Karpas-422 (cell line): ENCODE data around the gene PPP4R3B. TPM values are rescaled to one million over a fixed set of nuclear protein-coding genes. Genes with fewer than 3 reads are reported as not detected.

Experiments used
- DNase-seq: peaks from one replicate; pipeline ENCODE4 v3.0.0-alpha.2; 2015
- H2AFZ ChIP-seq: fragments of 200-600 bp; sonication (generic); 2 replicates; pipeline ENCODE4 v1.6.1; 2014; ENCODE audit warnings: antibody characterized with exemption, low read length, mixed read lengths
- H3K27ac ChIP-seq: fragments of 200-600 bp; sonication (generic); 2 replicates; pipeline ENCODE4 v1.5.1; 2014; ENCODE audit warnings: mild to moderate bottlenecking, low read length, moderate library complexity
- H3K27me3 ChIP-seq: fragments of 200-600 bp; sonication (generic); 2 replicates; pipeline ENCODE4 v1.6.1; 2014; ENCODE audit warnings: low read length, mixed read lengths
- H3K36me3 ChIP-seq: fragments of 200-600 bp; sonication (generic); 2 replicates; pipeline ENCODE4 v1.6.1; 2014; ENCODE audit warnings: low read length, mixed read lengths; ENCODE audit not compliant: insufficient read depth
- H3K4me1 ChIP-seq: fragments of 200-600 bp; sonication (generic); 2 replicates; pipeline ENCODE4 v1.6.1; 2014; ENCODE audit warnings: mild to moderate bottlenecking, low read length, mixed read lengths
- H3K4me2 ChIP-seq: fragments of 200-600 bp; sonication (generic); 2 replicates; pipeline ENCODE4 v1.6.1; 2014; ENCODE audit warnings: low read length, low read depth, mild to moderate bottlenecking; ENCODE audit not compliant: poor library complexity, severe bottlenecking
- H3K4me3 ChIP-seq: fragments of 200-600 bp; sonication (generic); 2 replicates; pipeline ENCODE4 v1.5.1; 2014; ENCODE audit warnings: mild to moderate bottlenecking, antibody characterized with exemption, low read length, mixed read lengths
- H3K79me2 ChIP-seq: fragments of 200-600 bp; sonication (generic); 2 replicates; pipeline ENCODE4 v1.6.1; 2014; ENCODE audit warnings: mild to moderate bottlenecking, low read length, mixed read lengths
- H3K9ac ChIP-seq: fragments of 200-600 bp; sonication (generic); 2 replicates; pipeline ENCODE4 v1.6.0; 2014; ENCODE audit warnings: low read length
- H3K9me2 ChIP-seq: fragments of 200-600 bp; sonication (generic), shearing (Covaris generic); replicated peaks from 2 replicates; pipeline ENCODE4 v1.6.0; 2014; ENCODE audit warnings: mild to moderate bottlenecking, low read length, moderate library complexity; ENCODE audit not compliant: insufficient read depth
- H3K9me3 ChIP-seq: fragments of 300-700, 200-600 bp; sonication (generic); 2 replicates; pipeline ENCODE4 v1.6.1; 2014; ENCODE audit warnings: low read length, mixed read lengths
- H4K20me1 ChIP-seq: fragments of 200-600 bp; sonication (generic); 2 replicates; pipeline ENCODE4 v1.6.1; 2014; ENCODE audit warnings: mild to moderate bottlenecking, antibody characterized with exemption, low read length, low read depth; ENCODE audit not compliant: insufficient read depth
- small RNA-seq: library from RNA; depleted of rRNA; stranded (forward); fragments of <200 nt; gene quantifications from one replicate; pipeline ENCODE3, GENCODE V24; 2014
- total RNA-seq: library from RNA; depleted of rRNA; stranded (reverse); fragments of >200 nt; shearing (Covaris generic); gene quantifications from 2 replicates; pipeline ENCODE4 v1.2.3, GENCODE V29; 2014; ENCODE audit warnings: low replicate concordance; rRNA removed

PPP4R3B gene
- total RNA-seq, 1 experiment from 2014 or later, result 65.7 TPM

GRCh38 chr2:55519938-55520885, 97.2 kb downstream of the PPP4R3B start:
- H3K36me3 ChIP-seq, result peaks cover 8% of the 10 kb centered on the region; the same call in 1 of the 2 replicates
- peak overlapping the region; percentile 86 for H3K4me2 ChIP-seq
- no peaks in the 10 kb centered on the region for H3K9me3 ChIP-seq
- peaks cover 30% of the 10 kb centered on the region for H3K79me2 ChIP-seq
- peak overlapping the region; percentile 51 for H2AFZ ChIP-seq
- no peaks in the 10 kb centered on the region for H4K20me1 ChIP-seq
- peak; percentile 72 for DNase-seq
- H3K4me3 ChIP-seq, result peak overlapping the region; percentile 88
- no peaks in the 10 kb centered on the region for H3K9me2 ChIP-seq
- peak overlapping the region; percentile 82 for H3K9ac ChIP-seq
- no peaks in the 10 kb centered on the region for H3K27me3 ChIP-seq
- peaks cover 15% of the 10 kb centered on the region for H3K4me1 ChIP-seq
- H3K27ac ChIP-seq, result peak overlapping the region; percentile 42

- H3K27ac ChIP-seq, result no peak overlapping the region
- H3K9me3 ChIP-seq, result no peaks in the 10 kb centered on the region
- peak; percentile 61 for DNase-seq
- peaks cover 30% of the 10 kb centered on the region for H3K79me2 ChIP-seq
- peaks cover 3% of the 10 kb centered on the region; the same call in 1 of the 2 replicates for H3K36me3 ChIP-seq
- no peaks in the 10 kb centered on the region for H3K27me3 ChIP-seq
- no peaks in the 10 kb centered on the region for H4K20me1 ChIP-seq
- H3K4me3 ChIP-seq, result peak overlapping the region; percentile 88
- H3K4me2 ChIP-seq, result peak overlapping the region; percentile 78
- H2AFZ ChIP-seq, result peak overlapping the region; percentile 68; the same call in 1 of the 2 replicates
- peaks cover 15% of the 10 kb centered on the region for H3K4me1 ChIP-seq
- no peaks in the 10 kb centered on the region for H3K9me2 ChIP-seq
- peak overlapping the region; percentile 67 for H3K9ac ChIP-seq
These were observed 98.6 kb downstream of the PPP4R3B start for GRCh38 chr2:55518841-55519165.

DNA sequence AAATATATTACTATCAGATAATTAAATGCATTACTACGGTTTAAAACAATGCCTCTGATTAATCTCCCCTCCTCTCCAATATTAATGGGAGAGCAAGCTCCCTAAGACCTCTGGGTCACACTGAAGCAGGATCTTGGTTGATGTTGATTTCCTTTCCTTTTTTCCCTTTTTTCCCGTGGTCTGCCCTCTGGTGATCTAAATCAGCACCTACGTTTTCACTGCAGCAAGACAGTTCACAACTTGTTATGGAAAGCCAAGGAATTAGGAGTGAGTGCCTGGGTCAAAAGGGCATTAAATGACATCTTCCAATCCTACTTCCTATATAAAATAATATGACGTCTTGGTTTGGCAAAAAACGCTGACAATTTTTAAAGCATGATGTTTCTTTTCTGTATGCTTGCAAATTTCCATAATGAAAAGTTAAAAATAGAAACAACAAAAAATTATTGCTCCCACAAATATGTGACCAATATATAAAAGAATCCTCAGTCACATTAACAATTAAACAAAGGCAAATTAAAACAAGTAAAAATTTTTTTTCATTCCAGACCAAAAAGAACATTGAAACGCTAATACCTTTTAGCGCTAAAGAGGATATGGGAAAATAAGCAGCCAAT, 105.8 kb downstream of the PPP4R3B start:
- Histone ChIP-seq H3K4me2 (no peak overlapping the region), H3K36me3 (no peaks in the 10 kb centered on the region), H3K4me3 (no peak overlapping the region), H2AFZ (no peak overlapping the region), H3K27ac (no peak overlapping the region), H3K4me1 (no peaks in the 10 kb centered on the region), H3K79me2 (no peaks in the 10 kb centered on the region), H3K27me3 (no peaks in the 10 kb centered on the region), H3K9me3 (no peaks in the 10 kb centered on the region), H3K9me2 (no peaks in the 10 kb centered on the region), H3K9ac (no peak overlapping the region), H4K20me1 (no peaks in the 10 kb centered on the region)
- DNase-seq, result no peak

GRCh38 chr2:55502590-55503141, 114.8 kb downstream of the PPP4R3B start:
- Histone ChIP-seq H3K79me2 (no peaks in the 10 kb centered on the region), H2AFZ (no peak overlapping the region), H3K9me3 (no peaks in the 10 kb centered on the region), H3K9me2 (no peaks in the 10 kb centered on the region), H3K9ac (no peak overlapping the region), H3K27me3 (no peaks in the 10 kb centered on the region), H3K4me3 (no peak overlapping the region), H3K4me2 (no peak overlapping the region), H4K20me1 (no peaks in the 10 kb centered on the region), H3K27ac (no peak overlapping the region), H3K36me3 (no peaks in the 10 kb centered on the region), H3K4me1 (no peaks in the 10 kb centered on the region)
- no peak for DNase-seq

DNA sequence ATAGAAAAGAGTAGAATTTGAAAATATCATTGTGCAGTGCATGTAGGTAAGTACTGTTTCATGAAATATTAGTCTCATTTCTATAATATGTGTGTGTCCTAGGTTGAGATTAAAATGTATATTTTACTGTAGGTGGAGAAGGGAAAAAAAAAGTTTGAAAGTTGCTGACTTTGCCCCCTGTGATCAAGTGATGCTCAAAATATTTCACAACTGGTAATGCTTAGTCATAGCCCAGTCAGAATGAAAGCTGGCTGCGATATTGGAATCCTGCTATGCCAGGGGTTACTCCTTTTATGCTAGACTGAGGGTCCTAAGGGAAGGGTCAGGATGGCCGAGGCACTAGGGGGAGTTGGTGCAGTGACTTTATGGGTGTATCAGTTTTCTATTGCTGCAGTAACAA, 117.4 kb downstream of the PPP4R3B start:
- no peaks in the 10 kb centered on the region for H3K9me2 ChIP-seq
- no peaks in the 10 kb centered on the region for H3K27me3 ChIP-seq
- no peak overlapping the region for H3K27ac ChIP-seq
- no peak overlapping the region for H3K4me2 ChIP-seq
- H3K36me3 ChIP-seq, result no peaks in the 10 kb centered on the region
- H2AFZ ChIP-seq, result no peak overlapping the region
- no peaks in the 10 kb centered on the region for H3K4me1 ChIP-seq
- H3K9ac ChIP-seq, result no peak overlapping the region
- H3K9me3 ChIP-seq, result no peaks in the 10 kb centered on the region
- H3K4me3 ChIP-seq, result no peak overlapping the region
- H4K20me1 ChIP-seq, result no peaks in the 10 kb centered on the region
- H3K79me2 ChIP-seq, result no peaks in the 10 kb centered on the region
- no peak for DNase-seq

GRCh38 chr2:55498582-55498981, 118.8 kb downstream of the PPP4R3B start:
- Histone ChIP-seq H4K20me1 (no peaks in the 10 kb centered on the region), H3K27me3 (no peaks in the 10 kb centered on the region), H3K79me2 (no peaks in the 10 kb centered on the region), H3K4me1 (no peaks in the 10 kb centered on the region), H3K36me3 (no peaks in the 10 kb centered on the region), H2AFZ (no peak overlapping the region), H3K4me3 (no peak overlapping the region), H3K4me2 (no peak overlapping the region), H3K9me2 (no peaks in the 10 kb centered on the region), H3K9ac (no peak overlapping the region), H3K27ac (no peak overlapping the region), H3K9me3 (no peaks in the 10 kb centered on the region)
- no peak for DNase-seq

Small RNAs within 50 kb of the gene (small RNA-seq; reads per million reads assigned to genes)
- gene RF00586 (not detected), gene RNU6-634P (not detected)

Other genes with a start within 250 kb of the PPP4R3B start
- 129 and 262 TPM in 2 replicates for gene CCDC88A, start 197.8 kb downstream of the PPP4R3B start, total RNA-seq
- gene CFAP36, start 97.9 kb downstream of the PPP4R3B start, total RNA-seq, result 31.6 and 41.1 TPM in 2 replicates
- gene PNPT1, start 76.2 kb upstream of the PPP4R3B start, total RNA-seq, result 35.5 and 50.9 TPM in 2 replicates